Astrocyte (in vitro differentiated cells and primary cell): ENCODE data around the gene TNFRSF19. TPM values are rescaled to one million over a fixed set of nuclear protein-coding genes. Genes with fewer than 3 reads are reported as not detected.

ENCODE experiments used
- DNase-seq: peaks from one replicate; pipeline ENCODE4 v3.0.0-alpha.2; 2010; ENCODE audit warnings: low read depth
- FAIRE-seq: peaks from 2 replicates; lab custom pipeline; 2011; peaks lifted over from hg19 to GRCh38; lab: Jason Lieb, UNC
- H2AFZ ChIP-seq: 2 replicates; pipeline ENCODE4 v1.6.0; 2012; ENCODE audit warnings: low read depth, low read length, inconsistent platforms
- H3K27ac ChIP-seq: 2 replicates; pipeline ENCODE4 v1.5.1; 2011; ENCODE audit warnings: low read depth, low read length, inconsistent platforms
- H3K27me3 ChIP-seq: 2 replicates; pipeline ENCODE4 v1.6.0; 2011; ENCODE audit warnings: low read length, inconsistent platforms; ENCODE audit not compliant: insufficient read depth
- H3K36me3 ChIP-seq: 2 replicates; pipeline ENCODE4 v1.5.1; 2011; ENCODE audit warnings: low read length, inconsistent platforms; ENCODE audit not compliant: insufficient read depth
- H3K4me1 ChIP-seq: 2 replicates; pipeline ENCODE4 v1.5.1; 2011; ENCODE audit warnings: low read length, inconsistent platforms; ENCODE audit not compliant: insufficient read depth
- H3K4me2 ChIP-seq: 2 replicates; pipeline ENCODE4 v1.6.0; 2012; ENCODE audit warnings: low read length, inconsistent platforms
- H3K4me3 ChIP-seq: 2 replicates; pipeline ENCODE4 v1.5.1; 2011; ENCODE audit warnings: low read depth, mild to moderate bottlenecking, low read length, inconsistent platforms; ENCODE audit not compliant: insufficient read depth
- H3K79me2 ChIP-seq: 2 replicates; pipeline ENCODE4 v1.6.0; 2012; ENCODE audit warnings: mild to moderate bottlenecking, low read length, inconsistent platforms; ENCODE audit not compliant: insufficient read depth
- H3K9ac ChIP-seq: 2 replicates; pipeline ENCODE4 v1.6.0; 2012; ENCODE audit warnings: mild to moderate bottlenecking, low read length, inconsistent platforms
- H3K9me3 ChIP-seq: 2 replicates; pipeline ENCODE4 v1.5.1; 2012; ENCODE audit warnings: low read depth, mild to moderate bottlenecking, low read length, inconsistent platforms; ENCODE audit not compliant: insufficient read depth
- H4K20me1 ChIP-seq: 2 replicates; pipeline ENCODE4 v1.6.0; 2012; ENCODE audit warnings: low read length, inconsistent platforms; ENCODE audit not compliant: insufficient read depth
- H3K27ac Mint-ChIP-seq: one replicate; pipeline ENCODE4 v1.8.0; 2021; ENCODE audit warnings: mild to moderate bottlenecking, mixed read lengths; ENCODE audit not compliant: unreplicated experiment
- H3K27me3 Mint-ChIP-seq: one replicate; pipeline ENCODE4 v1.8.0; 2021; ENCODE audit warnings: low read depth, mixed read lengths; ENCODE audit not compliant: unreplicated experiment
- H3K36me3 Mint-ChIP-seq: one replicate; pipeline ENCODE4 v1.8.0; 2021; ENCODE audit warnings: low read depth, mixed read lengths; ENCODE audit not compliant: unreplicated experiment
- H3K4me1 Mint-ChIP-seq: one replicate; pipeline ENCODE4 v1.8.0; 2021; ENCODE audit warnings: low read depth, mixed read lengths; ENCODE audit not compliant: unreplicated experiment
- H3K4me3 Mint-ChIP-seq: one replicate; pipeline ENCODE4 v1.8.0; 2021; ENCODE audit warnings: mild to moderate bottlenecking, moderate library complexity, mixed read lengths; ENCODE audit not compliant: unreplicated experiment
- H3K9me3 Mint-ChIP-seq: one replicate; pipeline ENCODE4 v1.8.0; 2021; ENCODE audit warnings: mild to moderate bottlenecking, mixed read lengths; ENCODE audit not compliant: unreplicated experiment
- CTCF ChIP-seq: IDR thresholded peaks from 2 replicates; pipeline ENCODE4 v1.5.1; 2011; ENCODE audit warnings: low read depth, mild to moderate bottlenecking, inconsistent platforms, low read length, moderate library complexity; ENCODE audit not compliant: insufficient read depth
- EZH2 ChIP-seq: IDR thresholded peaks from 2 replicates; pipeline ENCODE4 v1.6.1; 2012; ENCODE audit warnings: mild to moderate bottlenecking, low read length, inconsistent platforms; ENCODE audit not compliant: insufficient read depth
- total RNA-seq: library from RNA; stranded (reverse); gene quantifications from 2 replicates; pipeline ENCODE4 v1.2.1, GENCODE V29; 2021

TNFRSF19 gene
- total RNA-seq, 1 donor from 2014 or later, result 27.8 TPM

- H3K9me3 ChIP-seq, result no peaks in the 10 kb centered on the region
- no peaks in the 10 kb centered on the region for H3K27me3 ChIP-seq
- Mint-ChIP-seq H3K4me3 (no peak overlapping the region), H3K9me3 (no peaks in the 10 kb centered on the region), H3K27me3 (no peaks in the 10 kb centered on the region), H3K27ac (no peak overlapping the region), H3K4me1 (no peaks in the 10 kb centered on the region), H3K36me3 (no peaks in the 10 kb centered on the region)
- FAIRE-seq (no peak), DNase-seq (no peak)
- H3K4me3 ChIP-seq, result no peak overlapping the region
- no peaks in the 10 kb centered on the region for H3K79me2 ChIP-seq
- H3K4me2 ChIP-seq, result no peak overlapping the region
- H2AFZ ChIP-seq, result no peak overlapping the region
- H3K36me3 ChIP-seq, result no peaks in the 10 kb centered on the region
- TF ChIP-seq CTCF, result no peak
- no peak for TF ChIP-seq EZH2
- H3K9ac ChIP-seq, result no peak overlapping the region
- H3K27ac ChIP-seq, result no peak overlapping the region
- H4K20me1 ChIP-seq, result no peaks in the 10 kb centered on the region
- H3K4me1 ChIP-seq, result peaks cover 13% of the 10 kb centered on the region
These were observed 12.5 kb upstream of the TNFRSF19 start for GRCh38 chr13:23557733-23558132.

GRCh38 chr13:23558675-23559536 is 11.3 kb upstream of the TNFRSF19 start:
- FAIRE-seq (no peak), DNase-seq (peak; percentile 91)
- Histone ChIP-seq H3K9ac (peak overlapping the region; percentile 66), H3K27me3 (no peaks in the 10 kb centered on the region), H3K4me3 (peak overlapping the region; percentile 34), H3K36me3 (no peaks in the 10 kb centered on the region), H2AFZ (peak overlapping the region; percentile 78), H3K27ac (peak overlapping the region; percentile 74), H3K4me2 (peak overlapping the region; percentile 80), H3K79me2 (no peaks in the 10 kb centered on the region), H3K9me3 (no peaks in the 10 kb centered on the region), H4K20me1 (no peaks in the 10 kb centered on the region), H3K4me1 (peaks cover 13% of the 10 kb centered on the region)
- Mint-ChIP-seq H3K4me1 (no peaks in the 10 kb centered on the region), H3K36me3 (no peaks in the 10 kb centered on the region), H3K4me3 (no peak overlapping the region), H3K27me3 (no peaks in the 10 kb centered on the region), H3K27ac (no peak overlapping the region), H3K9me3 (no peaks in the 10 kb centered on the region)
- no peak for TF ChIP-seq CTCF
- no peak for TF ChIP-seq EZH2

- Histone ChIP-seq H3K27me3 (no peaks in the 10 kb centered on the region), H3K4me1 (peaks cover 13% of the 10 kb centered on the region), H3K27ac (no peak overlapping the region), H4K20me1 (no peaks in the 10 kb centered on the region), H3K9ac (no peak overlapping the region), H3K36me3 (no peaks in the 10 kb centered on the region), H3K9me3 (no peaks in the 10 kb centered on the region), H2AFZ (no peak overlapping the region), H3K4me2 (no peak overlapping the region), H3K4me3 (no peak overlapping the region), H3K79me2 (no peaks in the 10 kb centered on the region)
- Mint-ChIP-seq H3K4me3 (no peak overlapping the region), H3K36me3 (no peaks in the 10 kb centered on the region), H3K27ac (peak overlapping the region; percentile 90), H3K4me1 (no peaks in the 10 kb centered on the region), H3K27me3 (no peaks in the 10 kb centered on the region), H3K9me3 (no peaks in the 10 kb centered on the region)
- no peak for DNase-seq
- no peak for FAIRE-seq
- TF ChIP-seq EZH2 (no peak), CTCF (no peak)
These were observed 9.6 kb upstream of the TNFRSF19 start for GRCh38 chr13:23560571-23561089.
